Endodermal cell (in vitro differentiated cells): ENCODE results near the gene CHRNA3. TPM values are rescaled to one million over a fixed set of nuclear protein-coding genes. Genes with fewer than 3 reads are reported as not detected.
A peak's percentile ranks its signal among the peaks of the same experiment; 100 is the strongest.

ENCODE experiments used
- DNase-seq: peaks from one replicate; pipeline ENCODE4 v3.0.0-alpha.2; 2017
- H3K27ac ChIP-seq: 2 replicates; pipeline ENCODE4 v1.5.1; 2013; ENCODE audit warnings: mild to moderate bottlenecking, low read depth, low read length, moderate library complexity
- H3K27me3 ChIP-seq: 2 replicates; pipeline ENCODE4 v1.6.1; 2013; ENCODE audit warnings: mild to moderate bottlenecking, low read length, moderate library complexity; ENCODE audit not compliant: insufficient read depth, control insufficient read depth, poor library complexity, severe bottlenecking
- H3K36me3 ChIP-seq: 2 replicates; pipeline ENCODE4 v1.7.0; 2013; ENCODE audit warnings: mild to moderate bottlenecking, low read length, moderate library complexity; ENCODE audit not compliant: control insufficient read depth, insufficient read depth
- H3K4me1 ChIP-seq: one replicate; pipeline ENCODE4 v1.7.0; 2013; ENCODE audit warnings: low read length; ENCODE audit not compliant: control insufficient read depth, insufficient read depth
- H3K4me3 ChIP-seq: 2 replicates; pipeline ENCODE4 v1.5.1; 2013; ENCODE audit warnings: mild to moderate bottlenecking, low read length, moderate library complexity
- H3K9ac ChIP-seq: 2 replicates; pipeline ENCODE4 v1.6.1; 2013; ENCODE audit warnings: mild to moderate bottlenecking, low read length, moderate library complexity; ENCODE audit not compliant: poor library complexity, severe bottlenecking; ENCODE audit errors: extremely low read depth
- H3K9me3 ChIP-seq: 2 replicates; pipeline ENCODE4 v1.6.1; 2013; ENCODE audit warnings: mild to moderate bottlenecking, low read length, moderate library complexity; ENCODE audit not compliant: control insufficient read depth
- H3K27ac Mint-ChIP-seq: 2 replicates; pipeline ENCODE4 v1.8.0; 2020; ENCODE audit warnings: mixed read lengths
- H3K27me3 Mint-ChIP-seq: 2 replicates; pipeline ENCODE4 v1.8.0; 2021; ENCODE audit warnings: mild to moderate bottlenecking, mixed read lengths; ENCODE audit not compliant: insufficient read depth
- H3K36me3 Mint-ChIP-seq: 2 replicates; pipeline ENCODE4 v1.8.0; 2020; ENCODE audit warnings: low read depth, mixed read lengths
- H3K4me1 Mint-ChIP-seq: 2 replicates; pipeline ENCODE4 v1.8.0; 2020; ENCODE audit warnings: mixed read lengths
- H3K4me3 Mint-ChIP-seq: 2 replicates; pipeline ENCODE4 v1.8.0; 2020; ENCODE audit warnings: mild to moderate bottlenecking, moderate library complexity, mixed read lengths
- H3K9me3 Mint-ChIP-seq: 2 replicates; pipeline ENCODE4 v1.8.0; 2020; ENCODE audit warnings: mild to moderate bottlenecking, mixed read lengths
- CTCF ChIP-seq: fragments of 200-600 bp; sonication (generic); conservative IDR thresholded peaks from 2 replicates; pipeline ENCODE4 v1.5.0; 2021; ENCODE audit warnings: antibody characterized with exemption, mild to moderate bottlenecking
- WGBS, 2 experiments: methylation state at CpG; one replicate each; pipeline versions ENCODE4 v1.1.5 to v1.1.7; 2013; ENCODE audit warnings: missing lambda C conversion rate in 2 of 2, mixed read lengths in 1 of 2; ENCODE audit not compliant: insufficient coverage in 1 of 2, insufficient read length in 1 of 2; 5-methylcytosine and 5-hydroxymethylcytosine counted together
- total RNA-seq, 2 donors: library from RNA; stranded (reverse); fragmentation: NEBNext Ultra II Directional in 1 of 2; extraction: Animal tissue kit (Norgen Biotek cat#: 25700) in 1 of 2; gene quantifications; 2 replicates in 1 of 2; 3 replicates in 1 of 2; pipeline ENCODE4 v1.2.1, GENCODE V29; 2021

The CHRNA3 gene
- total RNA-seq, 2 donors from 2014 or later: 1.6 to 3.7 TPM

- H3K4me3 Mint-ChIP-seq: no peak overlapping the region
- peaks cover 31% of the 10 kb centered on the region for H3K9me3 Mint-ChIP-seq
- H3K4me3 ChIP-seq: no peak overlapping the region
- H3K27ac Mint-ChIP-seq: no peak overlapping the region
- H3K27me3 Mint-ChIP-seq: peaks cover 7% of the 10 kb centered on the region
- no peaks in the 10 kb centered on the region for H3K36me3 ChIP-seq
- no peaks in the 10 kb centered on the region for H3K27me3 ChIP-seq
- DNase-seq: no peak
- no peaks in the 10 kb centered on the region for H3K4me1 Mint-ChIP-seq
- H3K9me3 ChIP-seq: no peaks in the 10 kb centered on the region
- no peak overlapping the region for H3K27ac ChIP-seq
- H3K9ac ChIP-seq: no peak overlapping the region
- TF ChIP-seq CTCF: no peak
- H3K4me1 ChIP-seq: no peaks in the 10 kb centered on the region
- peaks cover 3% of the 10 kb centered on the region for H3K36me3 Mint-ChIP-seq
- 100% methylated on average over 1 to 2 of the region's 2 CpGs for WGBS, 2 experiments
These were observed 16.4 kb downstream of the CHRNA3 start for GRCh38 chr15:78604420-78604819.

- Mint-ChIP-seq H3K4me1 (no peaks in the 10 kb centered on the region), H3K36me3 (peaks cover 3% of the 10 kb centered on the region), H3K27me3 (peaks cover 7% of the 10 kb centered on the region), H3K27ac (peak overlapping the region; percentile 5), H3K4me3 (no peak overlapping the region), H3K9me3 (peaks cover 26% of the 10 kb centered on the region)
- no peaks in the 10 kb centered on the region for H3K36me3 ChIP-seq
- H3K9me3 ChIP-seq: no peaks in the 10 kb centered on the region
- no peak for DNase-seq
- H3K9ac ChIP-seq: no peak overlapping the region
- no peaks in the 10 kb centered on the region for H3K4me1 ChIP-seq
- no peak overlapping the region for H3K27ac ChIP-seq
- TF ChIP-seq CTCF: no peak
- H3K4me3 ChIP-seq: no peak overlapping the region
- 82 to 100% methylated on average over 1 to 3 of the region's 3 CpGs for WGBS, 2 experiments
- no peaks in the 10 kb centered on the region for H3K27me3 ChIP-seq
These were observed 17.3 kb downstream of the CHRNA3 start for GRCh38 chr15:78603467-78603866.

- Mint-ChIP-seq H3K36me3 (peaks cover 3% of the 10 kb centered on the region), H3K27ac (no peak overlapping the region), H3K27me3 (no peaks in the 10 kb centered on the region), H3K4me1 (no peaks in the 10 kb centered on the region), H3K4me3 (no peak overlapping the region), H3K9me3 (peaks cover under 1% of the 10 kb centered on the region)
- no peak for DNase-seq
- TF ChIP-seq CTCF: no peak
- H3K27me3 ChIP-seq: no peaks in the 10 kb centered on the region
- H3K27ac ChIP-seq: no peak overlapping the region
- H3K9me3 ChIP-seq: no peaks in the 10 kb centered on the region
- no peak overlapping the region for H3K4me3 ChIP-seq
- no peaks in the 10 kb centered on the region for H3K4me1 ChIP-seq
- H3K9ac ChIP-seq: no peak overlapping the region
- no peaks in the 10 kb centered on the region for H3K36me3 ChIP-seq
These were observed 21.6 kb downstream of the CHRNA3 start for GRCh38 chr15:78599189-78599588.
